HepG2 (cell line): ENCODE data around the gene ANKRD2. TPM values are rescaled to one million over a fixed set of nuclear protein-coding genes. Genes with fewer than 3 reads are reported as not detected.

Experiments
- CENPT ChIP-seq: sonication (generic); formaldehyde crosslinking; IDR thresholded peaks from 2 replicates; pipeline ENCODE4 v1.8.0; 2022; ENCODE audit warnings: low read depth, mild to moderate bottlenecking, moderate library complexity, missing genetic modification reagents
- CHCHD3 ChIP-seq: sonication (generic); formaldehyde crosslinking; IDR thresholded peaks from 2 replicates; pipeline ENCODE4 v1.8.0; 2022; ENCODE audit warnings: mild to moderate bottlenecking, missing genetic modification reagents, moderate library complexity
- ELF4 ChIP-seq: sonication (generic); formaldehyde crosslinking; IDR thresholded peaks from 2 replicates; pipeline ENCODE4 v1.5.0; 2020; ENCODE audit warnings: missing genetic modification reagents, mild to moderate bottlenecking, moderate library complexity, borderline replicate concordance
- GZF1 ChIP-seq: sonication (generic); formaldehyde crosslinking; IDR thresholded peaks from 2 replicates; pipeline ENCODE4 v1.5.1; 2020; ENCODE audit warnings: mild to moderate bottlenecking, missing genetic modification reagents
- KDM6A ChIP-seq: IDR thresholded peaks from 2 replicates; pipeline ENCODE4 v1.6.1; 2016; ENCODE audit warnings: low read depth
- NCOA5 ChIP-seq: sonication (generic); formaldehyde crosslinking; IDR thresholded peaks from 2 replicates; pipeline ENCODE4 v1.4.0; 2020; ENCODE audit warnings: missing genetic modification reagents
- PLRG1 ChIP-seq: fragments of 450-650 bp; conservative IDR thresholded peaks from 2 replicates; pipeline ENCODE4 v1.6.1; 2016
- RFXAP ChIP-seq: sonication (generic); formaldehyde crosslinking; IDR thresholded peaks from 2 replicates; pipeline ENCODE4 v1.4.0; 2020; ENCODE audit warnings: missing genetic modification reagents, borderline replicate concordance
- ZIK1 ChIP-seq: sonication (generic); formaldehyde crosslinking; IDR thresholded peaks from 2 replicates; pipeline ENCODE4 v1.5.0; 2020; ENCODE audit warnings: mild to moderate bottlenecking, low read depth, missing genetic modification reagents, borderline replicate concordance
- ZNF101 ChIP-seq: sonication (generic); formaldehyde crosslinking; IDR thresholded peaks from 2 replicates; pipeline ENCODE4 v1.4.0; 2020; ENCODE audit warnings: mild to moderate bottlenecking, low read depth, missing genetic modification reagents, borderline replicate concordance
- ZNF317 ChIP-seq: sonication (generic); formaldehyde crosslinking; IDR thresholded peaks from 2 replicates; pipeline ENCODE4 v1.5.0; 2020; ENCODE audit warnings: mild to moderate bottlenecking, missing genetic modification reagents
- ZNF326 ChIP-seq: sonication (generic); formaldehyde crosslinking; IDR thresholded peaks from 2 replicates; pipeline ENCODE4 v1.4.0; 2020; ENCODE audit warnings: missing genetic modification reagents, borderline replicate concordance
- ZNF329 ChIP-seq: sonication (generic); formaldehyde crosslinking; IDR thresholded peaks from 2 replicates; pipeline ENCODE4 v1.9.0; 2021; ENCODE audit warnings: low read depth, mild to moderate bottlenecking, missing genetic modification reagents
- ZNF552 ChIP-seq: sonication (generic); formaldehyde crosslinking; IDR thresholded peaks from 2 replicates; pipeline ENCODE4 v1.9.0; 2022; ENCODE audit warnings: missing genetic modification reagents, mild to moderate bottlenecking, borderline replicate concordance
- ZNF720 ChIP-seq: sonication (generic); formaldehyde crosslinking; IDR thresholded peaks from 2 replicates; pipeline ENCODE4 v1.4.0; 2020; ENCODE audit warnings: missing genetic modification reagents
- polyA plus RNA-seq, 8 experiments: library from polyadenylated mRNA; depleted of rRNA in 3 of 8; stranded (reverse) in 7 of 8; unstranded in 1 of 8; fragments of >200 nt; fragmentation: Illumina TruSeq in 4 of 8; extraction: Trizol in 4 of 8; gene quantifications; 2 replicates each; pipeline versions ENCODE4 v1.2.1 to v1.2.3, GENCODE V29; 2011 to 2016; ENCODE audit warnings: low read depth in 4 of 8, missing spikeins in 1 of 8, mixed read lengths in 1 of 8; ENCODE audit not compliant: insufficient read depth in 1 of 8
- total RNA-seq, 5 experiments: library from RNA; depleted of rRNA; stranded (reverse); fragments of >200 nt; fragmentation: Illumina TruSeq; extraction: Trizol; gene quantifications; 2 replicates each; pipeline ENCODE4 v1.2.3, GENCODE V29; 2016; ENCODE audit warnings: low read depth in 1 of 5
- TF ChIP-seq, protein P1 (sequence below): sonication (generic); formaldehyde crosslinking; IDR thresholded peaks from 2 replicates; pipeline ENCODE4 v1.8.0; 2022; ENCODE audit warnings: missing genetic modification reagents, low read depth, mild to moderate bottlenecking, borderline replicate concordance
- TF ChIP-seq, protein P2 (sequence below): sonication (generic); formaldehyde crosslinking; IDR thresholded peaks from 2 replicates; pipeline ENCODE4 v1.8.1; 2023; ENCODE audit warnings: mild to moderate bottlenecking, moderate library complexity, missing genetic modification reagents
- TF ChIP-seq, protein P3 (sequence below): sonication (generic); formaldehyde crosslinking; IDR thresholded peaks from 2 replicates; pipeline ENCODE4 v1.5.0; 2020; ENCODE audit warnings: missing genetic modification reagents, mild to moderate bottlenecking, borderline replicate concordance
- TF ChIP-seq, protein P4 (sequence below): sonication (generic); formaldehyde crosslinking; IDR thresholded peaks from 2 replicates; pipeline ENCODE4 v1.8.0; 2022; ENCODE audit warnings: missing genetic modification reagents, mild to moderate bottlenecking, inconsistent platforms, borderline replicate concordance
- TF ChIP-seq, protein P5 (sequence below): sonication (generic); formaldehyde crosslinking; IDR thresholded peaks from 2 replicates; pipeline ENCODE4 v1.8.0; 2022; ENCODE audit warnings: mild to moderate bottlenecking, missing genetic modification reagents, moderate library complexity
- TF ChIP-seq, protein P6 (sequence below): sonication (generic); formaldehyde crosslinking; IDR thresholded peaks from 2 replicates; pipeline ENCODE4 v1.8.0; 2022; ENCODE audit warnings: missing genetic modification reagents, mild to moderate bottlenecking, borderline replicate concordance
- TF ChIP-seq, protein P7 (sequence below): sonication (generic); formaldehyde crosslinking; IDR thresholded peaks from 2 replicates; pipeline ENCODE4 v1.8.1; 2023; ENCODE audit warnings: missing genetic modification reagents, inconsistent platforms, borderline replicate concordance

ANKRD2 gene
- total and polyA plus RNA-seq, 2 of the 13 experiments (the other 11 are each of a cell fraction or from before 2014, with no cell fraction given) = not detected

DNA sequence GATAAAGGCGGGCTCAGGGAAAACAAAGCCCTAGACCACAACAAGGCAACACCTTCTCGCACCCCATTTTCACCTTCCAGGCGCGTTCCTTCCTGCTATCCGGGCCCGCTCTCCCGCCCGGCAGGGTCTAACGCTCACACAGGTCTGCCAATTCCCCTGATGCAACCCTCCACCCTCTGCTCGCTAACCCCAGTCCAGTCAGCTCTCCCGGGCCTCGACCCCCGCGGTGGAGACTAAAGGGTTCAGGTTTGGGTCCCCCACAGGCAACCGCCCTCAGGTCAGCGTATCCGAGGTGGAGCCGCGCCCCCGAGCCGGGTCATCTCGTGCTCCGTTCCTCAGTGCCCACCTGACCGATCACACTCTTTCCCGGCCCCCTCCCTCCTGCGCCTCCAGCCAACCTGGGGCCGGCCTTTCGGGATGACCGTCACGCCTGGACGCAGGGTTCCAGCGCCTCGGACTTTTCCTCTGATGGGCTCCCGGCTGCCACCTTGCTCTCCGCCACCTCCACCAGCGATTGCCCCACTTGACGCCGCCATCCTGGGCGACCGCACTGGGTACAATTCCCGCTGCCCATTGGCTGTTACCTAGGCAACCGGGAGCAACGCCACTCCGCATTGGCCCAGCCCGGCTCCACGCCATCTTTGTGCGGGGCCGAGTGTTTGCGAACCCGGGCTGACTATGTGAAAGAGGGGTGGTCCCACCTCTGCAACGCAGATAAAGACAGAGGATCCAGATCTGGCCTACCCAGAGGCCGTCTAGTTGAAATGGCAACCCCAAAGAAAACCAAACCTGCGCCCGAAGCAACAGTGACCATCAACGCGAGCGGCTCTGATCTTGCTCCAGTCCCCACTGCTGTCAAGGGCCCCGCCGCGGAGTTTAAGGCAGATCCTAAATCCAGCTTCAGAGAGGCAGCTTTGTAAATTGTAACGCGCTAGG lies 60.6 kb downstream of the ANKRD2 start, which contains the start of gene MORN4 (continued):
- TF ChIP-seq, protein P1, sequence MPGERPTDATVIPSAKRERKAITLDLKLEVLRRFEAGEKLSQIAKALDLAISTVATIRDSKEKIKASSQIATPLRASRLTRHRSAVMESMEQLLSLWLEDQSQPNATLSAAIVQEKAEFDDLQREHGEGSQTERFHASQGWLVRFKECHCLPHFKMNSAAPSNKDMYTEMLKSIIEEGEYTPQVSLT (CRISPR knock-in tag) = no peak
- TF ChIP-seq, protein P2, sequence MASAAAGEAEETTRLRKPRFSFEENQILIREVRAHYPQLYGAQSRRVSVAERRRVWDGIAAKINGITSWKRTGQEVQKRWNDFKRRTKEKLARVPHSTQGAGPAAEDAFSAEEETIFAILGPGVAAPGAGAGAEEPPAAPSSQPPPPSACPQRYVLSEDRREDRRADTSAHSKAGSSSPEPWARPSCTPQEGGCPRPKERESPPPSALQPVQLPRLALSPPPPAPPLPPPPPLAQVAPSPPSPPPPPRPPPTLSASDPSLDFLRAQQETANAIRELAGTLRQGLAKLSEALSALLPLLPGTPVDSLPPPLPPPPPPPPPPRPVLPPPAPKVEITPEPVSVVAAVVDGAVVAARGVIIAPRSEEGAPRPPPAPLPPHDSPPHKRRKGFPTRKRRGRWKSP (CRISPR knock-in tag) = peak; percentile 47; the same call in 1 of the 2 replicates
- TF ChIP-seq, protein P3, sequence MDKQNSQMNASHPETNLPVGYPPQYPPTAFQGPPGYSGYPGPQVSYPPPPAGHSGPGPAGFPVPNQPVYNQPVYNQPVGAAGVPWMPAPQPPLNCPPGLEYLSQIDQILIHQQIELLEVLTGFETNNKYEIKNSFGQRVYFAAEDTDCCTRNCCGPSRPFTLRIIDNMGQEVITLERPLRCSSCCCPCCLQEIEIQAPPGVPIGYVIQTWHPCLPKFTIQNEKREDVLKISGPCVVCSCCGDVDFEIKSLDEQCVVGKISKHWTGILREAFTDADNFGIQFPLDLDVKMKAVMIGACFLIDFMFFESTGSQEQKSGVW (CRISPR knock-in tag) = no peak
- no peak for TF ChIP-seq ZNF101 (CRISPR knock-in tag)
- TF ChIP-seq, protein P4, sequence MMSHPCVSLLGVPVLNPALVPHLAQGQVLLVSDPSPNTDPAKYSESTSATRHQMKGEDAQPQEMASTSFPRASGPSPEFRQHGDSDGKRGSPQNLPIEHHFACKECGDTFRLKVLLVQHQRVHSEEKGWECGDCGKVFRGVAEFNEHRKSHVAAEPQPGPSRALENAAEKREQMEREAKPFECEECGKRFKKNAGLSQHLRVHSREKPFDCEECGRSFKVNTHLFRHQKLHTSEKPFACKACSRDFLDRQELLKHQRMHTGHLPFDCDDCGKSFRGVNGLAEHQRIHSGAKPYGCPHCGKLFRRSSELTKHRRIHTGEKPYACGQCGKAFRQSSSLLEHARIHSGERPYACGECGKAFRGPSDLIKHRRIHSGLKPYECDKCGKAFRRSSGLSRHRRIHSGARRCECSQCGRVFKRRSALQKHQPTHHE (CRISPR knock-in tag) = no peak
- no peak for TF ChIP-seq NCOA5 (CRISPR knock-in tag)
- TF ChIP-seq CHCHD3 (CRISPR knock-in tag) = no peak
- no peak for TF ChIP-seq GZF1 (CRISPR knock-in tag)
- TF ChIP-seq, protein P5, sequence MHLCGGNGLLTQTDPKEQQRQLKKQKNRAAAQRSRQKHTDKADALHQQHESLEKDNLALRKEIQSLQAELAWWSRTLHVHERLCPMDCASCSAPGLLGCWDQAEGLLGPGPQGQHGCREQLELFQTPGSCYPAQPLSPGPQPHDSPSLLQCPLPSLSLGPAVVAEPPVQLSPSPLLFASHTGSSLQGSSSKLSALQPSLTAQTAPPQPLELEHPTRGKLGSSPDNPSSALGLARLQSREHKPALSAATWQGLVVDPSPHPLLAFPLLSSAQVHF (CRISPR knock-in tag) = no peak
- TF ChIP-seq ZNF317 (CRISPR knock-in tag) = no peak
- peak; percentile 52; the same call in 1 of the 2 replicates for TF ChIP-seq ZNF552
- no peak for TF ChIP-seq KDM6A (CRISPR knock-in tag)
- no peak for TF ChIP-seq ZNF326 (CRISPR knock-in tag)
- no peak for TF ChIP-seq ZIK1
- 0 out of 2 replicates have a peak, but pooled peaks have one; percentile 66 for TF ChIP-seq RFXAP
- TF ChIP-seq PLRG1 = no peak
- no peak for TF ChIP-seq ZNF720 (CRISPR knock-in tag)
- TF ChIP-seq, protein P6, sequence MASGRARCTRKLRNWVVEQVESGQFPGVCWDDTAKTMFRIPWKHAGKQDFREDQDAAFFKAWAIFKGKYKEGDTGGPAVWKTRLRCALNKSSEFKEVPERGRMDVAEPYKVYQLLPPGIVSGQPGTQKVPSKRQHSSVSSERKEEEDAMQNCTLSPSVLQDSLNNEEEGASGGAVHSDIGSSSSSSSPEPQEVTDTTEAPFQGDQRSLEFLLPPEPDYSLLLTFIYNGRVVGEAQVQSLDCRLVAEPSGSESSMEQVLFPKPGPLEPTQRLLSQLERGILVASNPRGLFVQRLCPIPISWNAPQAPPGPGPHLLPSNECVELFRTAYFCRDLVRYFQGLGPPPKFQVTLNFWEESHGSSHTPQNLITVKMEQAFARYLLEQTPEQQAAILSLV (CRISPR knock-in tag) = peak; percentile 61; the same call in 1 of the 2 replicates
- TF ChIP-seq ELF4 = no peak
- TF ChIP-seq ZNF329 (CRISPR knock-in tag) = no peak
- TF ChIP-seq, protein P7, sequence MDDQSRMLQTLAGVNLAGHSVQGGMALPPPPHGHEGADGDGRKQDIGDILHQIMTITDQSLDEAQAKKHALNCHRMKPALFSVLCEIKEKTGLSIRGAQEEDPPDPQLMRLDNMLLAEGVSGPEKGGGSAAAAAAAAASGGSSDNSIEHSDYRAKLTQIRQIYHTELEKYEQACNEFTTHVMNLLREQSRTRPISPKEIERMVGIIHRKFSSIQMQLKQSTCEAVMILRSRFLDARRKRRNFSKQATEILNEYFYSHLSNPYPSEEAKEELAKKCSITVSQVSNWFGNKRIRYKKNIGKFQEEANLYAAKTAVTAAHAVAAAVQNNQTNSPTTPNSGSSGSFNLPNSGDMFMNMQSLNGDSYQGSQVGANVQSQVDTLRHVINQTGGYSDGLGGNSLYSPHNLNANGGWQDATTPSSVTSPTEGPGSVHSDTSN (CRISPR knock-in tag) = no peak
- no peak for TF ChIP-seq CENPT
